Measurements from ENCODE around the gene PPIP5K2. TPM values are rescaled to one million over a fixed set of nuclear protein-coding genes. Genes with fewer than 3 reads are reported as not detected.

PPIP5K2 gene
- total RNA-seq, 1 experiment from 2014 or later, result 29.7 TPM

GRCh38 chr5:103232393-103232999, 112.4 kb downstream of the PPIP5K2 start:
- POLR2A ChIA-PET, result interaction anchor here (1.2 to 1.4 kb wide), 3 partner anchors 26 to 245 kb away, joined by 5 to 8 read pairs (median 6); partner anchors contain the start of gene MACIR

GRCh38 chr5:103234239-103234975, 114.3 kb downstream of the PPIP5K2 start:
- Mint-ChIP-seq H3K4me1 (ENCODE audit: insufficient read depth, unreplicated experiment) (peaks cover 5% of the 10 kb centered on the region), H3K36me3 (ENCODE audit: insufficient read depth, unreplicated experiment) (no peaks in the 10 kb centered on the region), H3K27me3 (ENCODE audit: insufficient read depth, unreplicated experiment) (peaks cover 14% of the 10 kb centered on the region), H3K9me3 (ENCODE audit: unreplicated experiment) (peaks cover 8% of the 10 kb centered on the region), H3K4me3 (ENCODE audit: unreplicated experiment) (no peak overlapping the region), H3K27ac (ENCODE audit: low read depth, unreplicated experiment) (no peak overlapping the region)
- TF ChIP-seq CTCF (IDR thresholded peaks at IDR 0.05; ENCODE audit: unreplicated experiment), result no peak
- CTCF ChIA-PET, result interaction anchor here (0.7 to 1.0 kb wide), 2 partner anchors 40 to 241 kb away, joined by 4 read pairs; no protein-coding TSS in a partner anchor
- no TSS peak for BruUV-seq (replicated peaks)
- intact Hi-C loops (cut with micrococcal nuclease), result no loop called here
- POLR2A ChIA-PET, result no interaction called here
- no peak for DNase-seq (ENCODE audit: unreplicated experiment)

More at GRCh38 chr5:103232393-103232999, 112.4 kb downstream of the PPIP5K2 start:
- TF ChIP-seq CTCF (IDR thresholded peaks at IDR 0.05; ENCODE audit: unreplicated experiment), result peak; percentile 79
- peaks cover 5% of the 10 kb centered on the region for H3K4me1 Mint-ChIP-seq (ENCODE audit: insufficient read depth, unreplicated experiment)
- no TSS peak for BruUV-seq (replicated peaks)
- no peaks in the 10 kb centered on the region for H3K9me3 Mint-ChIP-seq (ENCODE audit: unreplicated experiment)
- intact Hi-C loops (cut with micrococcal nuclease), result loop anchor here (1.0 kb wide), 1 partner anchor 243 kb away; no protein-coding TSS in a partner anchor
- DNase-seq (ENCODE audit: unreplicated experiment), result peak; percentile 50
- no peak overlapping the region for H3K27ac Mint-ChIP-seq (ENCODE audit: low read depth, unreplicated experiment)
- H3K4me3 Mint-ChIP-seq (ENCODE audit: unreplicated experiment), result no peak overlapping the region
- CTCF ChIA-PET, result interaction anchor here (0.5 to 4.6 kb wide), 32 partner anchors 8 to 290 kb away, joined by 3 to 85 read pairs (median 4); partner anchors contain the start of gene MACIR
- H3K27me3 Mint-ChIP-seq (ENCODE audit: insufficient read depth, unreplicated experiment), result peaks cover 2% of the 10 kb centered on the region
- no peaks in the 10 kb centered on the region for H3K36me3 Mint-ChIP-seq (ENCODE audit: insufficient read depth, unreplicated experiment)

- H3K27ac Mint-ChIP-seq (ENCODE audit: low read depth, unreplicated experiment), result no peak overlapping the region
- peaks cover 8% of the 10 kb centered on the region for H3K9me3 Mint-ChIP-seq (ENCODE audit: unreplicated experiment)
- H3K36me3 Mint-ChIP-seq (ENCODE audit: insufficient read depth, unreplicated experiment), result no peaks in the 10 kb centered on the region
- CTCF ChIA-PET, result interaction anchor here (1.0 kb wide), 2 partner anchors 11 to 20 kb away, joined by 3 read pairs; no protein-coding TSS in a partner anchor
- DNase-seq (ENCODE audit: unreplicated experiment), result no peak
- intact Hi-C loops (cut with micrococcal nuclease), result no loop called here
- H3K4me1 Mint-ChIP-seq (ENCODE audit: insufficient read depth, unreplicated experiment), result peaks cover 5% of the 10 kb centered on the region
- no peak overlapping the region for H3K4me3 Mint-ChIP-seq (ENCODE audit: unreplicated experiment)
- POLR2A ChIA-PET, result no interaction called here
- no peak for TF ChIP-seq CTCF (IDR thresholded peaks at IDR 0.05; ENCODE audit: unreplicated experiment)
- peaks cover 14% of the 10 kb centered on the region for H3K27me3 Mint-ChIP-seq (ENCODE audit: insufficient read depth, unreplicated experiment)
- BruUV-seq (replicated peaks), result no TSS peak
These were observed 115.8 kb downstream of the PPIP5K2 start for GRCh38 chr5:103235891-103236290.

- intact Hi-C loops (cut with micrococcal nuclease), result no loop called here
- Mint-ChIP-seq H3K27ac (ENCODE audit: low read depth, unreplicated experiment) (no peak overlapping the region), H3K9me3 (ENCODE audit: unreplicated experiment) (peaks cover 8% of the 10 kb centered on the region), H3K4me3 (ENCODE audit: unreplicated experiment) (no peak overlapping the region), H3K4me1 (ENCODE audit: insufficient read depth, unreplicated experiment) (peaks cover 5% of the 10 kb centered on the region), H3K36me3 (ENCODE audit: insufficient read depth, unreplicated experiment) (no peaks in the 10 kb centered on the region), H3K27me3 (ENCODE audit: insufficient read depth, unreplicated experiment) (peaks cover 14% of the 10 kb centered on the region)
- ChIA-PET CTCF (interaction anchor here (0.7 kb wide), 1 partner anchor 122 kb away, joined by 4 read pairs; no protein-coding TSS in a partner anchor), POLR2A (no interaction called here)
- TF ChIP-seq CTCF (IDR thresholded peaks at IDR 0.05; ENCODE audit: unreplicated experiment), result no peak
- no TSS peak for BruUV-seq (replicated peaks)
- no peak for DNase-seq (ENCODE audit: unreplicated experiment)
These were observed 117.7 kb downstream of the PPIP5K2 start for GRCh38 chr5:103237778-103238177.

Measured in MCF 10A (cell line).